Measurements from ENCODE around the gene SPRY4. TPM values are rescaled to one million over a fixed set of nuclear protein-coding genes. Genes with fewer than 3 reads are reported as not detected.

Gene SPRY4
- total and polyA plus RNA-seq, 2 of the 4 experiments (the other 2 are of a cell fraction) = 8.4 to 21.0 TPM

DNA sequence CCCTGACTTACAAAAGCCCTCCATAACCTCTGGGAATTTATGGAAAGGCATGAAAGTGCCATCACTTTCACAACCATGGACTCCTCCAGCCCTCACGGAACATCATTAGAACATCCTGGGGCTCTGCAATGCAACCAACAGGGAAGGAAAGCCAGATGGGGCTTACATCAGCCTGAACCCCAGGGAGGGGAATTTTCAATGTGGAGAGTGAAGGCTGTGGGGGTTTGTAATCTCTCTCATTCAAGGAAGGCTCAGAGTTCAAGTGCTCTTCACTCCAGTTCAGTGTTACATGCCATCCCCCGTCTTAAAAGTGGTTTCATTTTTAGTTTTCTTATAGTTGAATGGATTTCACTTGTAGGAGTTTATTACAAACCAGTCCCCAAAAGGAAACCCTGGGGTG lies 5.7 kb downstream of the SPRY4 start:
- Histone ChIP-seq H3K36me3 (ENCODE audit: control insufficient read depth, insufficient read depth, low read length) (peaks cover 13% of the 10 kb centered on the region), H2BK120ac (ENCODE audit: low read depth, low read length) (no peak overlapping the region), H3K23ac (ENCODE audit: low read depth, low read length) (peak overlapping the region; percentile 96), H4K91ac (ENCODE audit: insufficient read depth, low read depth, low read length) (no peak overlapping the region), H3K9me1 (ENCODE audit: insufficient read depth, low read length) (peaks cover 7% of the 10 kb centered on the region; the same call in 1 of the 2 replicates), H3K9me3 (ENCODE audit: control insufficient read depth, insufficient read depth, low read length) (no peaks in the 10 kb centered on the region), H2BK20ac (ENCODE audit: low read depth, low read length) (peak overlapping the region; percentile 8; the same call in 1 of the 2 replicates), H3K4me3 (ENCODE audit: insufficient read depth, low read depth, low read length) (peak overlapping the region; percentile 6; the same call in 1 of the 2 replicates), H2AFZ (replicated peaks; ENCODE audit: low read length, poor library complexity) (no peak overlapping the region), H3K4me1 (ENCODE audit: control insufficient read depth, insufficient read depth, low read length) (peaks cover 39% of the 10 kb centered on the region), H4K20me1 (ENCODE audit: insufficient read depth, low read length) (peaks cover 100% of the 10 kb centered on the region), H4K5ac (ENCODE audit: low read depth, low read length) (0 out of 2 replicates have a peak overlapping the region, but pooled peaks have one; percentile 33), H3K4me2 (ENCODE audit: low read depth, low read length) (peak overlapping the region; percentile 77), H3K27ac (ENCODE audit: insufficient read depth, low read length) (peak overlapping the region; percentile 52; the same call in 1 of the 2 replicates), H3K18ac (ENCODE audit: low read depth, low read length) (0 out of 2 replicates have a peak overlapping the region, but pooled peaks have one; percentile 27), H4K8ac (ENCODE audit: low read depth in 2 of 2, low read length in 2 of 2) (peak overlapping the region in 1 of 2 experiments; percentile 7; a peak in 1 of 4 replicates), H3K79me1 (ENCODE audit: low read depth in 1 of 2, low read length in 2 of 2) (peaks cover 0 to 24% of the 10 kb centered on the region in 2 experiments; a peak in 2 of 4 replicates), H3K27me3 (ENCODE audit: control insufficient read depth, insufficient read depth, low read length) (no peaks in the 10 kb centered on the region), H3K56ac (ENCODE audit: extremely low read depth, insufficient read depth, low read length) (0 out of 2 replicates have a peak overlapping the region, but pooled peaks have one; percentile 11), H2AK9ac (replicated peaks; ENCODE audit: low read depth, low read length, poor library complexity) (peak overlapping the region; percentile 38), H3K9ac (ENCODE audit: low read depth, low read length) (peak overlapping the region; percentile 27), H2BK5ac (ENCODE audit: low read depth, low read length, poor library complexity, severe bottlenecking) (peak overlapping the region; percentile 35), H3K14ac (replicated peaks; ENCODE audit: low read depth, low read length) (peak overlapping the region; percentile 66; the same call in 1 of the 2 replicates), H3K4ac (ENCODE audit: low read depth, low read length) (peak overlapping the region; percentile 37), H2AK5ac (ENCODE audit: low read depth, low read length) (peak overlapping the region; percentile 6; the same call in 1 of the 2 replicates), H2BK15ac (ENCODE audit: low read depth, low read length) (no peak overlapping the region)
- no CpG with 5 or more reads among the region's 2 CpGs for WGBS, 2 experiments (ENCODE audit: extremely low coverage in 2 of 2, insufficient read length in 1 of 2)
- ATAC-seq (ENCODE audit: low read depth) (no peak), DNase-seq (no peak)
- dilution Hi-C loops (cut with HindIII; ENCODE audit: low sequenced_read_pairs, unreplicated experiment) = no loop called here
- no TSS peak for BruUV-seq (replicated peaks)
- intact Hi-C loops (cut with micrococcal nuclease) = no loop called here
- TF ChIP-seq MAZ (IDR thresholded peaks at IDR 0.05; ENCODE audit: borderline replicate concordance, low read depth, low read length) (no peak), CHD1 (IDR thresholded peaks at IDR 0.05; ENCODE audit: low read depth, low read length) (no peak), RCOR1 (IDR thresholded peaks at IDR 0.05; ENCODE audit: insufficient replicate concordance, low read length) (no peak), BHLHE40 (IDR thresholded peaks at IDR 0.05; ENCODE audit: low read depth, low read length) (no peak), MXI1 (IDR thresholded peaks at IDR 0.05; ENCODE audit: borderline replicate concordance, low read depth, low read length) (no peak)
- TF ChIP-seq, protein P1, sequence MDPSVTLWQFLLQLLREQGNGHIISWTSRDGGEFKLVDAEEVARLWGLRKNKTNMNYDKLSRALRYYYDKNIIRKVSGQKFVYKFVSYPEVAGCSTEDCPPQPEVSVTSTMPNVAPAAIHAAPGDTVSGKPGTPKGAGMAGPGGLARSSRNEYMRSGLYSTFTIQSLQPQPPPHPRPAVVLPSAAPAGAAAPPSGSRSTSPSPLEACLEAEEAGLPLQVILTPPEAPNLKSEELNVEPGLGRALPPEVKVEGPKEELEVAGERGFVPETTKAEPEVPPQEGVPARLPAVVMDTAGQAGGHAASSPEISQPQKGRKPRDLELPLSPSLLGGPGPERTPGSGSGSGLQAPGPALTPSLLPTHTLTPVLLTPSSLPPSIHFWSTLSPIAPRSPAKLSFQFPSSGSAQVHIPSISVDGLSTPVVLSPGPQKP (IDR thresholded peaks at IDR 0.05; ENCODE audit: borderline replicate concordance, low read depth, low read length) = no peak
- TF ChIP-seq, protein P2, sequence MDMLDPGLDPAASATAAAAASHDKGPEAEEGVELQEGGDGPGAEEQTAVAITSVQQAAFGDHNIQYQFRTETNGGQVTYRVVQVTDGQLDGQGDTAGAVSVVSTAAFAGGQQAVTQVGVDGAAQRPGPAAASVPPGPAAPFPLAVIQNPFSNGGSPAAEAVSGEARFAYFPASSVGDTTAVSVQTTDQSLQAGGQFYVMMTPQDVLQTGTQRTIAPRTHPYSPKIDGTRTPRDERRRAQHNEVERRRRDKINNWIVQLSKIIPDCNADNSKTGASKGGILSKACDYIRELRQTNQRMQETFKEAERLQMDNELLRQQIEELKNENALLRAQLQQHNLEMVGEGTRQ (IDR thresholded peaks at IDR 0.05; ENCODE audit: low read depth, low read length) = no peak
- ChIA-PET POLR2A (ENCODE audit: unreplicated experiment) (no interaction called here), CTCF (interaction anchor here (0.5 to 1.9 kb wide), 2 partner anchors 227 to 230 kb away, joined by 3 to 8 read pairs; no protein-coding TSS in a partner anchor)
- in situ Hi-C loops (cut with MboI; ENCODE audit: low sequenced_read_pairs) = no loop called here

Data from IMR-90 (cell line).